ENCODE data around the gene PCDH9. TPM values are rescaled to one million over a fixed set of nuclear protein-coding genes. Genes with fewer than 3 reads are reported as not detected.

Gene PCDH9
- polyA plus RNA-seq, 4 donors, result 12.2 to 16.9 (median 14.7) TPM

DNA sequence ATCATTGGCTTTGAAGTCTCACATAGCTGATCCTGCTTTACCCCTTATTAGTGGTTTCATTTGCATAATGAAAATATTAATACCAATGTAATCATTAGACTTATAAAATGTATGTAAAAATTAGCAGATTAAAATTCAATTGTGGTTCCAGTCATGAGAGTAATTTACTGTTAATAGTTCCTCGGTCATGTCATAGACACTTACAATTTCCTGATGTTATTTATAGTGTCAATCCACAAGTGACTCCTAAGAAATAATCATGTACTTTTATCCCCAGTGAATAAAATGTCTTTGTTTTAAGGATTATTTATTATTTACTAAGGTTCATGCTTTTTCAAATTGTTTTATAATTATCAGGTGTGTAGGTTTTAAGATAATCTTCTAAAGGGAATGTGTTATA is 138.5 kb downstream of the PCDH9 start:
- DNase-seq (ENCODE audit: low read depth in 4 of 4, low spot score in 3 of 4), result no peak

DNA sequence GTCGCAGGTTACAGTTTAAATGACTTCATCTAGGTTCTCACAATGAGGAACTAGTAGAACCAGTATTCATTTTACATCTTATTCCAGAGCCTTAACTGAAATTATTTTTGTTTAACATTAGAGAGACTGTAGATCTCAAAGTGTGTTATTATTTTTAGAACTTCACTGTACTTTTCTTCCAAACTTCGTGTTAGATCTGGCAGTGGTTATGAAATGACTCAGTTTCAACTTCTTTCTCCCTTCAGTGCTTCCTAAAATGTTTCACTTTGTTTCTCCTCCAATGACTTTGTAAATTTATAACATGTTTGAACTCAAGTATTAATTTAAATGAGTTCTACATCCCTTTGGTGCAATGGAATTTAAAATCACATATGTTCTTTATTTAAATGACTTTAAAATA is 139.3 kb downstream of the PCDH9 start:
- no peak for DNase-seq (ENCODE audit: low read depth in 4 of 4, low spot score in 3 of 4)

DNA sequence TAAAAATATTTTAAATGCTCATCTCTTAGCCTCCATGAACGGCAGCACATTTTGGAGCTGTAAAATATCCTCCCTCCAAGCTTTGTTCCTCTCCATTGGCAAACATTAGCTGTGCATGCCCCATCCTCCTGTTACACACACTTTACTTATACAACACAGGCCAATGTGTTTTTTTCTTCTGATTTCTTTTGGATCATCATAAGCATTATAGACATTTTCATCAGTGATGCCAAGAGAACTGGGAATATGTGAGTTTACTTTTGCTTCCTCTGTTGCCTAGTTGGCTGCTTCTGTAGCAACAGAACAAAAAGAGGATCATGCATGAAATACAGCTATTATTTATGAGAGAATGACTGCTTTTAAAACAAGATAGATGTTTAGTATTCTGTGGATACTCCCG is 142.6 kb downstream of the PCDH9 start:
- DNase-seq (ENCODE audit: low read depth in 4 of 4, low spot score in 3 of 4), result no peak

DNA sequence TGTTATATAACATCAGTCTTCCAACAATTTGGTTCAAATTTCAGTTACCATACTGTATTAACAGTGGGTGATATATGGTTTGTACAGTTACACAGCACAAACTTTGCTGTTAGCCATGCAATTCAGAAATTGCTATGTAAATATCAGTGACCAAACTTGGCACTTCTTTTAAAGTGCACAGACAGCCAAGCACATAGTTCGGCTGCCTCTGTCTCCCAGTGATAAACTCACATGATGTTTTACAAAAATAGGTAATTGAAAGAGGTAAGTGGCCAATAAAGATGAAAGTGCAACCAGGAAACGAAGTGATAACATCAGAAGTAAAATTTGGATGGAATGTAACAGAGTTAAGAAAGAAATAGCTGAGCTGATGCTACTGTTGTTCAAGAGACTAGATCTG is 143.9 kb downstream of the PCDH9 start:
- no peak for DNase-seq (ENCODE audit: low read depth in 4 of 4, low spot score in 3 of 4)

DNA sequence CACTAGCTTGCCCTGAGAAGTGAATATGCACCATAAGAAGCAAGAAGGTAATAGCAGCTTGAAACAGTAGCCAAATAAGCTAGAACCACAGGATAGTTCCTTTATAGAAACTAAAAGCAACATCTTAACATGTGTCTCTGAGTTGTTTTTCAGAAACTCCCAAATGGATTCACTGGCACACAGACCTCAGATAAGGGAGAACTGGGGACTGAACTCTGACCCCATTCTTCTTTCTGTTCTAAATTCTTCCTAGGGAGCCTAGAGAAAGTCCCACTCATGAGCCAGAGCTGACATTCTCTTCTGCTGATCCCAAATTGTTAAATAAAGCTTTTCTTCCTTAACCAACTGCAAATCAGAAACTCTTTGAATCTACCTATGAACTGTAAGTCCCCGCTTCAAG is 146.1 kb downstream of the PCDH9 start:
- DNase-seq (ENCODE audit: low read depth in 4 of 4, low spot score in 3 of 4), result no peak

- no peak for DNase-seq (ENCODE audit: low read depth in 4 of 4, low spot score in 3 of 4)
These were observed 146.6 kb downstream of the PCDH9 start for GRCh38 chr13:67083519-67083918.

GRCh38 chr13:67080351-67080750 is 149.8 kb downstream of the PCDH9 start:
- no peak for DNase-seq (ENCODE audit: low read depth in 4 of 4, low spot score in 3 of 4)

DNA sequence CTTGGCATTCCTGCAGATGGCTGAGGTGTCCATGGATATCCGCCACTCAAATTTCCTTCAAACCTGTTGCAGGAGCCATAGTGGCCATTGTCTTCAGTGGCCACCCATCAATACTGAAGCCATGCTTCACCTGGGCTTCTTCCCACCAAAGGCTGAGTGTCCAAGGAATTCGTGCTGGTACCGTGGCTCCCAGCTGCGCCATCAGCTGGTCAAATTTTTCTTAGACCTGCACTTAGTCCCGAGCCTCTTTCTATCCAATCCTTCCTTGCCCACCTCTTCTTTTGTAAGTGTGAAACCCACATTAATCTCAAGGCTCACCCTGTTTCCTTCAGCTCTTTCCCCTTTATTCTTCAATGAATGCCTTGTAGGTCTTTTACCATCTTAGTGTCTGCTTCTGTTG is 152.1 kb downstream of the PCDH9 start:
- DNase-seq (ENCODE audit: low read depth in 4 of 4, low spot score in 3 of 4), result no peak

DNA sequence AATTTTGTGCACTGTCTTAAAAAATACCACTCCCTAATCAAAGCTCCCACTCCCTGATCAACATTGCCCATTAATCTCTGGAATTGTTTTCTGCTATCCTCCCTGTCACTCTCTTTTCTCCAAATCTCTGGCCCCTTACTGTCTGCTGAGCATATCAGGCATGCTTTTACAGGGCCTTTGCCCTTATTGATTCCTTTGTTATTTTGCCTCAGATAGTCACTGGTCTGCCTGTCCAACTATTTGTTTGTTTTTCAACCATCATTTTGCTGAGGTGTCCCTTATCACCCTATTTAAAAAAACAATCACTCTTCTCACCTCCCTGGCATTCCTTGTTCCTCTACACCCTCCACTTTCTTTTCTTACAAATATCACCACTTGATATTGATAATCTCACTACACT is 153.0 kb downstream of the PCDH9 start:
- no peak for DNase-seq (ENCODE audit: low read depth in 4 of 4, low spot score in 3 of 4)

DNA sequence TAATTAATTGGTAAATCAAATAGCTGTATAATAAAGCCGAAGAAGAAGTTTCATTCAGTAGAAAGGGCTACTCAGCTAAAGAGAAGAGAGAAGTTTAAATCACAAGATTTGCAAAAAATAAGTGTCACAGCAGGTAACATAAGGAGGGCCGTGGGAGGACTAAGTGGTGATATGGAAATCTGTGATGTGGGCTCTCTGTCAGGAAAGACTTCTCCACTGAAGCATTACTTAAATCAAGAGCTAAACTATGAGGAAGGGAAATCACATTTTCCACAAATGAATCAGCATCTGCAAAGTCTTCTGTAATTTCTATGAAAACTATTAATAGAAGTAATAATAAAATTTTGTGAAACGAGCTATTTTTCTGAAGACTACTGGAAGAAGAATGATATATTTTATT is 153.8 kb downstream of the PCDH9 start:
- DNase-seq (ENCODE audit: low read depth in 4 of 4, low spot score in 3 of 4), result no peak

GRCh38 chr13:67075239-67075638 is 154.9 kb downstream of the PCDH9 start:
- DNase-seq (ENCODE audit: low read depth in 4 of 4, low spot score in 3 of 4), result no peak

DNA sequence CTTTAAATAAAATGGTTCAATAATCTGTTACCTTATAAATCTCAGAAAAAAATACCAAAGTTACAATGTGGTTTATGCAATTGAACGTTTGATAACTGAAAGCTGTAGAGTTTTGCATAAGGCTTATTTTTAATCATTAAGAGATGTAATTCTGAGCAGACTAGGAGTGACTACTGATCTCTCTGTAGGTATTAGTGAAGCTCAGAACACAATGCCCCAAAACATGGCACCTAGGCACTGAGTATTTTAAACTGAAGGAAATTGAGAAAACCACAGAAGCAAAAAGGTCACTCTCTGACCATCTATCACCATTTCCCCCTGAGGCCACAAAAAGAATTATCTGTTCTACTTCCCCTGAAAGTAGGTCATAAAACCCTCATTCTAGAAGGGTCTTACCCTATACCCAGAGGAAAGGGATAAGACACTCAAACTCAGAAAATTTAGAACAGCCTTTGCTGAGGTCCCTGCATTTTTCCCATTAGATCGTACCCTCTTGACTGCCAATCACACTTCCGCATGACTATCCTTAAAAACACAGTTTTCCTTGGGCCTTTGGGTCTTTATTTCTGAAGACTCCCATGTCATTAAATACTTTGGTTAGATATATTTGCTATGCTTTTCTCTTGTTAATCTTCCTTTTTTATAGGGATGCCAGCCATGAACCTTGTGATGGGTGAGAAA is 158.1 kb downstream of the PCDH9 start:
- no peak for DNase-seq (ENCODE audit: low read depth in 4 of 4, low spot score in 3 of 4)

DNA sequence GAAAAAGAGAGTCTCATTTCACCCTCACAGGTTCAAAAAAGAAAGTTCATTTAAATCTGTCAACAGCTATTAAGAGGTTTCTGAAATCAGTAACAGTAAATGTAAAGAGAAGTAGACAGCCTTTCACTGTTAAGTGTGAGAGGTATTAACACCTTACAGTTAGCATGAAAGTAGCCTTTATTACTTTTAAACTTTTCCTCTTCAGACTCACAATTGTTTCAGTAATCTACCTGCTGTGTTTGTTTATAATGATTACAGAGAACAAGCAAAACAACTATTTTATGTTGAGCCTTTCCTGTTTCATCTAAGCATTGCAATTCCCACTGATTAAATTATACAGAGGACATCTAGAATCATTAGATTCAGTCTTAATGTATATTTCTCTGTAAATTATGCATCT is 159.8 kb downstream of the PCDH9 start:
- no peak for DNase-seq (ENCODE audit: low read depth in 4 of 4, low spot score in 3 of 4)

DNA sequence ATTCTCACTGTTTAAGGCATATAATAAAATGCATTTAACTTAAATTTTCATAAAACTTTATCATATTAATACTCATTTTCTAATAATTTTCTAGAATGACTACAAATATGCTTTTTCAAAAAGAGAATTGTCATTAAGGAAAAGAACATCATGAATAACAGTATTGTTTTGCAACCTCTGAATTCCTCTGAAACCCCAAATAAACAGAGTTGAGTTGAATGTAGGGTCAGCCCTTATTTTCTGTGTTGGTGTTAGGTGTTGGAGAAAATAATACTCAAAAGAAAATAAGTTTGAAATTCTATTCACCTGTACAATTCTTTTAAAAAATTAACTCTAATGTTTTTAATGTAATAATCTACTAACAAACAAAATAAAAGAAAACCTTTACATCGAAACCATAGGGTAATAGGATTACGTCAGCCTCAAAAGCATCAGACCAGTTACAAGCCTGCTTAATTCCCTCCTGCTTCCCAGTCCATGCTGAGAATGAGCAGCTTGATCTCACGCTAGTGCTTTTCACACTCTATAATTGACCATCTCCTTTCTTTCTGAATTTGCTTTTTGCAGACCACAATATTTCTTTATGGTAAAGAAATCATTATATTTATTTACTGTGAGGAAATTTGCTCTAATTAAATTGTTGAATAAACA is 160.9 kb downstream of the PCDH9 start:
- DNase-seq (ENCODE audit: low read depth in 4 of 4, low spot score in 3 of 4), result no peak

- no peak for DNase-seq (ENCODE audit: low read depth in 4 of 4, low spot score in 3 of 4)
These were observed 165.2 kb downstream of the PCDH9 start for GRCh38 chr13:67064920-67065319.

DNA sequence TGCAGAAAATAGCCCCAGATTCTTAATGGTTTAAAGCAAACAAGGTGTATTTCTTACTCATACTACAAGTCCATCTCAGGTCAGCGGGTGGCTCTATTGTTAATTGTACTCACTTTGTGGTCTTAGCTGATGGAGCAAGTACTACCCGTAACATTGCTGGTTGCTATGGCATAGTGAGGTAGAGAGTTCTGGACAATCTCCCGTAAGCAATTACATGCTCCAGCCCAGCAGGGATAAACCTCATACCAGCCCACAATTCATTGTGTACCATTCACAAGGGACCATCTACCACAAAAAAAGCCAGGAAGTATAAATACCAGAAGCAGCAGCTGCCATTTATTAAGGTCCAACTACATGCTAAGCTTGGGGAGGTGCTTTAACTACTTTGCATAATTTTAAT is 167.1 kb downstream of the PCDH9 start:
- DNase-seq (ENCODE audit: low read depth in 4 of 4, low spot score in 3 of 4), result no peak

GRCh38 chr13:67062160-67062559 is 168.0 kb downstream of the PCDH9 start:
- no peak for DNase-seq (ENCODE audit: low read depth in 4 of 4, low spot score in 3 of 4)

GRCh38 chr13:67061750-67062149 is 168.4 kb downstream of the PCDH9 start:
- no peak for DNase-seq (ENCODE audit: low read depth in 4 of 4, low spot score in 3 of 4)

- DNase-seq (ENCODE audit: low read depth in 4 of 4, low spot score in 3 of 4), result no peak
These were observed 177.3 kb downstream of the PCDH9 start for GRCh38 chr13:67052550-67053490.

- DNase-seq (ENCODE audit: low read depth in 4 of 4, low spot score in 3 of 4), result no peak
These were observed 180.4 kb downstream of the PCDH9 start for GRCh38 chr13:67049744-67050143.

- no peak for DNase-seq (ENCODE audit: low read depth in 4 of 4, low spot score in 3 of 4)
These were observed 181.3 kb downstream of the PCDH9 start for GRCh38 chr13:67048821-67049150.

Measured in left renal pelvis (tissue), 4 donors.